DMS79 (cell line): Measurements from ENCODE around the gene AIMP1.
A peak's percentile ranks its signal among the peaks of the same experiment; 100 is the strongest.

Source experiments
- DNase-seq: peaks from one replicate; lab custom pipeline; 2025; lab: John Stamatoyannopoulos, UW

AIMP1 gene

GRCh38 chr4:106315968-106316772, at the start of gene AIMP1, which contains the start of gene TBCK:
TSS of gene AIMP1 (plus strand) at chr4:106316550. CDS start at chr4:106325010, 8,460 bp downstream.
TSS of gene TBCK (minus strand) at chr4:106316209. CDS start at chr4:106308960, 7,249 bp downstream.
- DNase-seq = peak; percentile 62

DNA sequence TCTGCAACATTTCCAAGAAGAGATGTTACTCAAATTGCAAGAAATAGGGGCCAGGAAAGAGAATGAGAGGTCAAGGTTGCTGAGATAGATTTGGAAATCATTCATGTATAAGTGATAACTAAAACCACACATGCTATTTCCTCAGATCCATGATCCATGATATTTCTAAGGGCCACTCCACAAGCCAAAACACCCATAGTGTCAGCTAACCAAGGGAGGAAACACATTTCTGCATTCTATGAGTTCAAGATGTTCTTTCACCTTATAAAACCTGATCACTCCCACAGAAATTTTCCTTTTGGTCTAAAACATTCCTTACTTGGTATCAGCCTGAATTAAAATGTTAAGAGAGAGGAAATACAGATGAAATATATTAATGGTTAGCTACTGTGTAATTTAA, 47.6 kb upstream of the AIMP1 start:
- no peak for DNase-seq

- DNase-seq = no peak
Measured at GRCh38 chr4:106269711-106270110, 46.6 kb upstream of the AIMP1 start.

DNA sequence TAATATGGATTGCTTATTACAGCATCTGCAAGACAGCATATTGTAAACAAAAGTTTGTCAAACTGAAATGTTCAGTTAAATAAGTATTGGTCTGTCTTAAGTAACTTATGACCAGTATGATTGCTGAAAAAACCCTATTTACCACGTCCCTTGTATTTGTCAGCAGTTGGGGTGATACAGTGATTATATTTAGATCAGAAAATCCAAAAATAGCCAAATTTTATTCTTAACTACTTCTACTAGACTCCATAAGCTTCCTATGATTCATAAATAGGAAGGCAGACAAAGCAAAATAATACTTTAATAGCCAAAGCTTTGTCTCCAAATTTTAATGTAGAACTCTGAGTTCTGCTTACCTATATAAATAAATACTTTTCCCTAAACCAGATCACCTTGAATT, 45.6 kb upstream of the AIMP1 start:
- no peak for DNase-seq

DNA sequence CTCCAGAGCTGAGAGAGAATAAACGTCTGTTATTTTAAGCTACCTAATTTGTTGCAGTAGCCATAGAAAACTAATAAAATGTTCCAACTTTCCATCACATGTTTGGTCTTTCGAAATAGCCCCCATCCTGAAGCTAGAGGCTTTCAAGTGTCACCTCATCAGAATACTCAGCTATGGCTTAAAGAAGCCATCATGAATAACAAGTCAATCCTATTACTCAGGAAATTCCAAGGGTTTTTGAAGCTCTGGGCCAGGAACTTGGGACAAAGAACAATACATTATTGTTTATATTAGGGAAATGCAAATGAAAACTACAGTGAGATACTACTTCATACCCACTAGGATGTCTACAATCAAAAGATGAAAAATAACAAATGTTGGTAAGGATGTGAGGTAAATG, 42.5 kb upstream of the AIMP1 start:
- no peak for DNase-seq

- DNase-seq = no peak
Measured at GRCh38 chr4:106277140-106277675, 39.1 kb upstream of the AIMP1 start.

GRCh38 chr4:106284227-106284626, 32.1 kb upstream of the AIMP1 start:
- no peak for DNase-seq

GRCh38 chr4:106286611-106287010, 29.7 kb upstream of the AIMP1 start:
- DNase-seq = no peak

DNA sequence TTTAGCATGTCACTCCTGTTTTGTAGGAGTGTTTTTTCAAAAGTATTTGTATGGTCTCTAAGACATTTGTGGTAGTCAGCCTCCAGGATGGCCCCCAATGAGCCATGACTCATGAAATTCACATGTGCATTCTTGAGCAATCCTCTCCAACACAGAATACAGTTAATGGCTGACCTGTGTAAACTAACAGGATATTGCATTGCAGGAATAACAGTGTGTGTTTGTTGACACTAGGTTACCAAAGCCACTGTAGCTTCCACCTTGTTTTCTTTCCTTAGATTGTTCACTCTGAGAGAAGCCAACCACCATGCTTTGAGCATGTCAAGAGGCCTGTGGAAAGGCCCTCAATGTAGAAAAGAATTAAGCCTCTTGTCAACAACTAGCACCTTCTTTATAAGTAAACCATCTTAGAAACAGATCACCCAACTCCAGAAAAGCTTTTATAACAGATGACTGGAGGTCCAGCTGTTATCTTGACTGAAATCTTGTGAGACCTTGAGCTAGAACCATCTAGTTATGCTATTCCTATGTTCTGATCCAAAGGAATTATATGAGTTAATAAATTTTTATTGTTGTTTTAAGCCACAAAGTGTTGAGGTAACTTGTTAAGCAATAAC, 28.9 kb upstream of the AIMP1 start:
- no peak for DNase-seq

GRCh38 chr4:106289737-106290136, 26.6 kb upstream of the AIMP1 start:
- DNase-seq = no peak

- DNase-seq = no peak
Measured at GRCh38 chr4:106291678-106292077, 24.7 kb upstream of the AIMP1 start.

DNA sequence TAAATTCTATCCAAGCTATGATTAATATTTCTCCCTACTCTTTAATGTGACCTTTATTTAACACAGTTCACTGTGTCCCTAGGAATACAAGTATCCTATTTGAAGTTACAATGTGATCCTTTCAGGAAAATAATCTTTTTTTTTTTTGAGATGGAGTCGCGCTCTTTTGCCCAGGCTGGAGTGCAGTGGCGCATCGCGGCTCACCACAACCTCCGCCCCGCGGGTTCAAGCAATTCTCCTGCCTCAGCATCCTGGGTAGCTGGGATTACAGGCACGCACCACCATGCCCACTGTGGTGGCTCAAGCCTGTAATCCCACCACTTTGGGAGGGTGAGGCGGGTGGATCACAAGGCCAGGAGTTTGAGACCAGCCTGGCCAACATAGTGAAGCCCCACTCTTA, 22.3 kb upstream of the AIMP1 start:
- no peak for DNase-seq

DNA sequence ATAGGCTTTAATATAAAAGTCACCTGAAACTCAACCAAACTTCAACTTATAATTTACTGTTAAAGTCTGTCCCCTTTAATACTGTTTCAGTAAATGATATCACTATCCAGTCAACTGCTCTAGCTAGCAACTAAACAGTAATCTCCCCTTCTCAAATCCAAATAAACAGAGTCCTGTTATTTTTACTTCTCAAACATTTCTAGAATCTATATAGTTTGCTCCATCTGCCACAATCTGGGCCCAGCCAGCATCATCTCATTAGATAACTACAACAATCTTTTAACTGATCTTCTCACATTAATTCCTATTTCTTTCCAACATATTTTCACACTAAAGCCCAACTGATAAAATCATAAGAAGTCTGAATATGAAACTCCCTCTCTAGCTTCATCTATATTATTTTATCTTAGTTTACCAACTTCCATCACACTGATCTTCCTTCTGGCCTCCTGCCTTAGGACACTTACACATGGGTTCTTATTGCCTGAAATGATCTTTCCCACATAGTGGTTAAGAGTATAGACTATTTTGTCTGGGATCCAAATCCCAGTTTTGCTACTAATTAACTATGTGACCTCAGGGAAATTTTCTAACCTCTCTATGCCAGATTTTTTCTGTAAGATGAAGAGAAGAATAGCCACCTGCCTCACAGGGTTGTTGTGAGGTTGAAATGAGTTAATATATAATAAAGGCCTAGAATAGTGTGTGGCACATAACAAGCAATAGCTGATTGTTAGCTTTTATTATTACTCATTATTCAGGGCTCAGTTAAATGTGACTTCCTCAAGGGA, 18.9 kb upstream of the AIMP1 start:
- no peak for DNase-seq

GRCh38 chr4:106299977-106300376, 16.4 kb upstream of the AIMP1 start:
- no peak for DNase-seq

- DNase-seq = no peak
Measured at GRCh38 chr4:106301393-106302061, 14.8 kb upstream of the AIMP1 start.

DNA sequence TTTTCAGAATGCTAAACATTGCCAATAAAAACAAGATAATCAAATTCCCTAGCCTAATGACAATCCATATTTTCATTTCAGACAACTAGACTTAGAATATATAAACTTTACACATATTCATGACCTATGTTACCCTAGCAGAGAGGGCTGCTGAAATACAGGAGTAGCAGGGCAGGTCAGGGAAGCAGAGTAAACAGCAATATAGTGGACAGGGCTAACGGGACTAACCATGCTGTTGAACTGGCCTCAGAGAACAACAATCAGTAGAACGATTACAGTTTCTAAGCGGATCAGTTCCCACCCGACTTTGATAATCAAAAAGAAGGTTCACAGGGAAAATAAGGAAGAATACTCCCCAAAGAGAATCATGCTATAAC, 14.3 kb upstream of the AIMP1 start:
- no peak for DNase-seq

GRCh38 chr4:106303548-106304281, 12.6 kb upstream of the AIMP1 start:
- DNase-seq = no peak

GRCh38 chr4:106304632-106305031, 11.7 kb upstream of the AIMP1 start:
- DNase-seq = no peak

GRCh38 chr4:106305435-106306055, 10.8 kb upstream of the AIMP1 start:
- no peak for DNase-seq

- DNase-seq = no peak
Measured at GRCh38 chr4:106306561-106306960, 9.8 kb upstream of the AIMP1 start.

- DNase-seq = no peak
Measured at GRCh38 chr4:106312377-106312776, 4.0 kb upstream of the AIMP1 start.
